ENCODE data around the gene DHRS13. TPM values are rescaled to one million over a fixed set of nuclear protein-coding genes. Genes with fewer than 3 reads are reported as not detected.

The DHRS13 gene
- polyA plus RNA-seq, 1 donor (not counting 4 experiments of a cell fraction or from before 2014, with no cell fraction given), result 3.4 TPM

GRCh38 chr17:28882154-28882895, 20.6 kb downstream of the DHRS13 start:
- H3K4me1 ChIP-seq (ENCODE audit: control insufficient read depth, extremely low read depth, insufficient read depth, low read length), result peaks cover 33% of the 10 kb centered on the region
- no peaks in the 10 kb centered on the region for H3K79me2 ChIP-seq (ENCODE audit: control insufficient read depth, insufficient read depth, low read length)
- dilution Hi-C loops (cut with MboI; ENCODE audit: extremely low pct_ligation_motif_present, low sequenced_read_pairs), result no loop called here
- no peaks in the 10 kb centered on the region for H3K27me3 ChIP-seq (ENCODE audit: control insufficient read depth, extremely low read depth, insufficient read depth, low read length)
- no peaks in the 10 kb centered on the region for H3K9me3 ChIP-seq (ENCODE audit: control insufficient read depth, low read depth, low read length)
- no peaks in the 10 kb centered on the region for H4K20me1 ChIP-seq (ENCODE audit: control insufficient read depth, extremely low read depth, insufficient read depth, low read length)
- no peak overlapping the region for H3K27ac ChIP-seq (ENCODE audit: control insufficient read depth, insufficient read depth, low read length)
- H3K9me1 ChIP-seq (ENCODE audit: control insufficient read depth, extremely low read depth, insufficient read depth, low read length), result no peaks in the 10 kb centered on the region
- H3K9ac ChIP-seq (ENCODE audit: control insufficient read depth, extremely low read depth, insufficient read depth, low read length), result no peak overlapping the region
- no peak overlapping the region for H3K4me3 ChIP-seq (ENCODE audit: control insufficient read depth in 2 of 3, extremely low read depth in 1 of 3, insufficient read depth in 2 of 3, low read depth in 1 of 3, low read length in 3 of 3)
- no peak for DNase-seq (ENCODE audit: low read depth, low spot score)
- TF ChIP-seq EZH2 (IDR thresholded peaks at IDR 0.05; ENCODE audit: low read length) (no peak), CTCF (optimal IDR thresholded peaks at IDR 0.05 in 1 of 3, IDR thresholded peaks at IDR 0.05 in 1 of 3, conservative IDR thresholded peaks at IDR 0.05 in 1 of 3; ENCODE audit: extremely low read depth in 1 of 3, insufficient read depth in 2 of 3, low read length in 3 of 3) (no peak)
- H3K36me3 ChIP-seq (ENCODE audit: control insufficient read depth in 2 of 2, extremely low read depth in 1 of 2, insufficient read depth in 2 of 2, low read length in 2 of 2), result peaks cover 34 to 39% of the 10 kb centered on the region in 2 experiments
- no peak overlapping the region for H3K4me2 ChIP-seq (ENCODE audit: control insufficient read depth, extremely low read depth, insufficient read depth, low read depth, low read length)
- H2AFZ ChIP-seq (ENCODE audit: control insufficient read depth, low read length), result no peak overlapping the region
- no peak for FAIRE-seq

- no peak overlapping the region for H3K9ac ChIP-seq (ENCODE audit: control insufficient read depth, extremely low read depth, insufficient read depth, low read length)
- no peak overlapping the region for H2AFZ ChIP-seq (ENCODE audit: control insufficient read depth, low read length)
- no peak overlapping the region for H3K4me2 ChIP-seq (ENCODE audit: control insufficient read depth, extremely low read depth, insufficient read depth, low read depth, low read length)
- H3K27ac ChIP-seq (ENCODE audit: control insufficient read depth, insufficient read depth, low read length), result no peak overlapping the region
- dilution Hi-C loops (cut with MboI; ENCODE audit: extremely low pct_ligation_motif_present, low sequenced_read_pairs), result no loop called here
- no peaks in the 10 kb centered on the region for H3K79me2 ChIP-seq (ENCODE audit: control insufficient read depth, insufficient read depth, low read length)
- H3K9me3 ChIP-seq (ENCODE audit: control insufficient read depth, low read depth, low read length), result no peaks in the 10 kb centered on the region
- DNase-seq (ENCODE audit: low read depth, low spot score), result no peak
- no peak for TF ChIP-seq EZH2 (IDR thresholded peaks at IDR 0.05; ENCODE audit: low read length)
- TF ChIP-seq CTCF (optimal IDR thresholded peaks at IDR 0.05 in 1 of 3, IDR thresholded peaks at IDR 0.05 in 1 of 3, conservative IDR thresholded peaks at IDR 0.05 in 1 of 3; ENCODE audit: extremely low read depth in 1 of 3, insufficient read depth in 2 of 3, low read length in 3 of 3), result no peak
- H4K20me1 ChIP-seq (ENCODE audit: control insufficient read depth, extremely low read depth, insufficient read depth, low read length), result no peaks in the 10 kb centered on the region
- FAIRE-seq, result no peak
- no peaks in the 10 kb centered on the region for H3K27me3 ChIP-seq (ENCODE audit: control insufficient read depth, extremely low read depth, insufficient read depth, low read length)
- peaks cover 33 to 39% of the 10 kb centered on the region in 2 experiments for H3K36me3 ChIP-seq (ENCODE audit: control insufficient read depth in 2 of 2, extremely low read depth in 1 of 2, insufficient read depth in 2 of 2, low read length in 2 of 2)
- H3K4me3 ChIP-seq (ENCODE audit: control insufficient read depth in 2 of 3, extremely low read depth in 1 of 3, insufficient read depth in 2 of 3, low read depth in 1 of 3, low read length in 3 of 3), result no peak overlapping the region
- no peaks in the 10 kb centered on the region for H3K9me1 ChIP-seq (ENCODE audit: control insufficient read depth, extremely low read depth, insufficient read depth, low read length)
- peaks cover 33% of the 10 kb centered on the region for H3K4me1 ChIP-seq (ENCODE audit: control insufficient read depth, extremely low read depth, insufficient read depth, low read length)
Measured at GRCh38 chr17:28881533-28882056, 21.3 kb downstream of the DHRS13 start.

All from keratinocyte (primary cell).